Activated CD8-positive, alpha-beta memory T cell treated with anti-CD3 and anti-CD28 coated beads for 36 hours (primary cell): ENCODE measurements around the gene NTRK3. TPM values are rescaled to one million over a fixed set of nuclear protein-coding genes. Genes with fewer than 3 reads are reported as not detected.
"Not testable (repeated sequence)": the region's sequence is repeated elsewhere in the genome, so short reads cannot be mapped to it uniquely, and the experiment has no call there.

Source experiments
- CTCF ChIA-PET: fragments of 350-600 bp; sonication (Branson Sonifier 250); formaldehyde crosslinking; loops from one replicate; lab custom pipeline; 2021; ENCODE audit warnings: antibody characterized with exemption; lab: Charles Lee
- POLR2A ChIA-PET: fragments of 350-600 bp; sonication (Branson Sonifier 250); formaldehyde crosslinking; loops from one replicate; lab custom pipeline; 2021; ENCODE audit warnings: antibody characterized with exemption; lab: Charles Lee
- total RNA-seq, 2 experiments: library from RNA; stranded (reverse); gene quantifications; one replicate each; pipeline ENCODE4 v1.2.3, GENCODE V29; 2021

NTRK3 gene
- total RNA-seq, 2 experiments from 2014 or later, result not detected

DNA sequence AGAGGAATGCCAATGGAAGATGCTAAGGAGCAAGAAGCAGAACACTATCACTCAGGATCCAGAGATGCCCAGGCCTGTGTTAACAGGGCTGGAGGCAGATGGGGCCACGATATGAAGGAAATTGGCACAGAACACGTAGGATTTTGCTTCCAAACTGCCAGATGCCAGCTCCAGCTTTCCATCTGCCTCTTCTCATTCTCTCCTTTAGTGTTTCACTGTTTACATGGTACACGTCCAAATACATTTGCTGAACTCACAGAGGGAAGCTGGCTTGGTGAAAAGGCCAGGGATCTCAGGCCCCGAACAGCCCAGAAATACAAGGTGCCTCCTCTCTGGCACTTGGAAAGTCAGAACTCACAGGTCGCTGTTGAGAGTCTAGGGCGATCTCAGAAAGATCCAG lies 187.0 kb downstream of the NTRK3 start:
- ChIA-PET CTCF (no interaction called here), POLR2A (no interaction called here)

DNA sequence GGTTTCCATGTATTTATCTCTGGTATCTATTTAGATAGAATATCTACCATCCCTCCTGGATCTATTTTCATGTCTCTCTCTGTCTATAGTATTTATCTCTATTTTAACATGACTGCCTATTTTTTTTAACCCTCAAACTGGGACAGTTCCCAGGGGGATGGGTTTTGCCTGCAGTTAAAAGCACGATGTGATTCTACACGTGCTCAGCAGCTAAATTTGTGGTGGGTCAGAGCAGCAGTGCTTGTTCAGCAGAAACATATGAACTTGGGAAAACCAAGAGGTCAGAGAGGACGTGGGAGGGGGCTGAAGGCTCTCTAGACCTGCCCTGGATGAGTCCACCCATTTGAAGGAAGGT lies 189.2 kb downstream of the NTRK3 start:
- CTCF ChIA-PET, result no interaction called here
- POLR2A ChIA-PET, result no interaction called here

DNA sequence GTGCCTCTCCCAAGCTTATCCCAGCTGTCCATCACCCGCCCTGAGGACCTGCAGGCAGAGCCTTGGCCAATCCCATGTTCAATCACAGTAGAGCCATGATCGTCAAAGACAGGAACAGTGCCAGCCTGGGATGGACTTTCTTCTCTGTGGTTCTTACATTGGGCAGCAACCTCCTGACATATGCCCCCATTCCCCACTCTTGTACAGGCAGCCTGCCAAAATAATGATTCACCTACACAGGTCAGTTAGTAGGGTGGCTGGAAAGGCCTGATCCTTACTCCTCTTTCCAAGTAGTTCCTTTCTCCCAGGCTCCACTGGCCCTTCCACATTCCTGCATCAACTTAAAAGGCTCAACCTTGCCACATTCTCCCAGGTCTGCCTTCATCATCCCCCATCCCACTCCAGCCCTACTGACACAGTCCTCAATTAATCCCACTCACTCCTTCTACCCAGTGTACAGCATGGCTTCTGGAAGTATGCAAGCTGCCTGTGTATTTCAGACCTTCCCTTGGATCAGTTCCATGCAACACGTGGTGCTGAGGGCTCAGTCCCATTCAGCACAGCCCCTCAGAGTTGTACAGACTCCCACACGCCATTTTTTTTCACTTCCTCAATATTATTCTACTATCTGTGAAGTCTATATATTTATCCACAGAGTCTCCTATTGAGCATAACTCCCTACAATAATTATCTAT lies 189.8 kb downstream of the NTRK3 start:
- ChIA-PET CTCF (no interaction called here), POLR2A (no interaction called here)

DNA sequence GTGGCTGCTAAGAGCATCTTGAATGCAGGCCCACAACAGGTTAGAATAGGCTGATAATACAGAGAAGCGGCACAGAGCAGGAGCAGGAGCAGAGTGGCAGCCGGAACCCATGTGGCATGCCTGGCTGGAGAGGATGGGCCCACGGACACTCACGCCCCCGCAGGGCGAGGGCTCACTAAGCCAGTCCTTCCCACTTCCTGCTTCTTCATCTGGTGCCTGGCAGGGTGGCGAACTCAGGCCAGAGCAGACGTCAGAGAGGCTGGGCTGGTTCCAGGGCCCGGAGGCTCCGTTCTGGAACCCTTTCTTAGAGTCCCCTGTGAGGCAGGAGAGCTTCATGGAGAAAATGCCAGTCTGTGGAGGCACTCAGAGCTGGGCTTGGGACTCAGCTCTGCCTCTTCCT lies 195.1 kb downstream of the NTRK3 start:
- POLR2A ChIA-PET, result no interaction called here
- CTCF ChIA-PET, result no interaction called here

DNA sequence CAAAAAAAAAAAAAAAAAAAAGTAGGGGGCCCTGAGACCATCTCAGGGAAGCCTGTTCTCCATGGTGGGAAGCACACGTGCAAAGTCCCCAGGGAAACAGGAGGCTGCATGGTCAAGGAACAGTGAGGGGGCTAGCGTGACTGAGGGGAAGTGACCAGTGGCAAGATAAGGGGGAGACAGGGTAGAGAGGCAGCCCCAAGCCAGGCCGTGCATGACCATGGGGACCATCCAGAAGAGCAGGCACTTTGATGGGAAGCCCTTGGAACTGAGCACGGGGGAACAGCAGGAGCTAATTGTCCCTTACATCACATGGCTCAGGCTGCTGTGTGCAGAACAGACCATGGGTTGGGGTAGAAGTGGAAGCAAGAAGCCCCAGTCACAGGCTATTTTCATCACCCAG lies 196.2 kb downstream of the NTRK3 start:
- CTCF ChIA-PET, result no interaction called here

DNA sequence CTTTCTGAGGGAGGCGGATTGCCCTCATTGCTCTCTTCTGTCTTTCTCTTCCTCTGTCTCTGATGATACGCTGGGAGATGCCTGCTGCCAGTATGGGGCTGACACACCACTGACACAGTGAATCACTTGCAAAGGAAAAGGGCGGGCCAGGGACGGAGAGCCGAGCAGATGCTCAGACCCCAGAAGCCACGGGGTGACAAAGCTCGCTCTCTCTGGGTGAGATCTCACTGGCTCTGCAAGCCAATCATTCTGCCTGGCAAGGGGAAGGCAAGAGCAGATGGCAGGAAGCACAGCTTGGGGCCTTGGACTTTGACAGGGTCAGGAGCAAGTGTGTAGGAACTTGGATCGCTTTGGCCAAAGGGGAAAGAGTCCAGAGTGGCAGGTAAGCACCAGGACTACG lies 198.7 kb downstream of the NTRK3 start:
- CTCF ChIA-PET, result no interaction called here

More for the DNA sequence above, 196.2 kb downstream of the NTRK3 start:
- POLR2A ChIA-PET, result no interaction called here

DNA sequence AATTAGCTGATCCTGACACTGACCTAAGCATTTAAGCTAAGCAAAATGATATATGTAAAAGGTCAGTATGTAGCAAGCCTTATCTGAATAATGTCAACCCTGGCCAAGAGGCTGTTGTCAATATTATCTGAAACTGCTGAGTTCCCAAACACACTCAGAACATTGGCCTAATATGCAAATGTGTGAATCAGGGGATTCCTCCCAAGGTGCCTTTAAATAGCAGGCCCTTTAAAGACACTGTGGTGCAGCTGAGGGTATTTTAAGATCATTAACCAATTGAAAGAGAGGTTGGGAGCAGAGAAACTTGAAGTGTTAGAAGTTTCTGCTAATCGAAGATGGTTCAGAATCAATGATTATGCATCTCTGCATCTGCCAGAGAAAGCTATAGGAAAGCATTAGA lies 207.0 kb downstream of the NTRK3 start:
- POLR2A ChIA-PET, result no interaction called here
- CTCF ChIA-PET, result no interaction called here

More for the DNA sequence above, 198.7 kb downstream of the NTRK3 start:
- POLR2A ChIA-PET, result no interaction called here

DNA sequence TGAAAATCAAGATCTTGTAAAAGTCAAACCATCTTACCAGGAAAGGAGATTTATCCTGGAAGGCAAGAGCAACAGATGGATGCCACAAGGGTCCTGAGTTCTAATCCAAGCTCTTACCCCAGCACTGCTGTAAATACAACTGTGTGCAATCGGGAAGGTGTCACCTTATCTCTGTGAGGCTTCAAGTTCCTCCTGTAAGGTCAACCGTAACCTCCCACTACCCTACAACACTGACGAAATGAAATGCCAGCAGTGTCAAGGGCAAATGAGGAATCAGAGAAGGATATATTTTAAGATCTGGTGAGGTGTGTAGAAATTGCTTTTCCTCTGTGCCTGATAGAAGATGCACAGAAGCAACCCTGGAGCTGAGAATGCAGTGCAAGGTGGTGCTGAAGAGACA lies 207.8 kb downstream of the NTRK3 start:
- POLR2A ChIA-PET, result no interaction called here
- CTCF ChIA-PET, result no interaction called here

DNA sequence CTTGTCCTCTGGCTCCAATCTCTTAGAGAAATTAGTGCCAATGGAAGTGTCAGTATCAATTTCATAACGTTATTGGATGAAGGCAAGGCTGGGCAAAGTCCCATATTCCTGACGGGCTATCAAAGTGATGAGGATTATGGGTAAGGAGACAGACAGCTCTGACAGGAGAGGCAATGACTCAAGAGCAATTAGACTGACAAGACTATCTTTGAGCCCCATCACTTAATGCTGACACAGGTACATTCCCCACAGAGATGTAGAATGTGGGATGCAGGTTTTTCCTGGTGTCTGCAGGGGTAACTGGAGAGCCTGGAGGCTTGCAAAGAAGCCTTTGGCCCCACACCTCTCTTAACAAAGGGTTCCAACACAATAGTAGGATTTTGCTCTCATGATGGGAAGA lies 208.3 kb downstream of the NTRK3 start:
- POLR2A ChIA-PET, result no interaction called here

DNA sequence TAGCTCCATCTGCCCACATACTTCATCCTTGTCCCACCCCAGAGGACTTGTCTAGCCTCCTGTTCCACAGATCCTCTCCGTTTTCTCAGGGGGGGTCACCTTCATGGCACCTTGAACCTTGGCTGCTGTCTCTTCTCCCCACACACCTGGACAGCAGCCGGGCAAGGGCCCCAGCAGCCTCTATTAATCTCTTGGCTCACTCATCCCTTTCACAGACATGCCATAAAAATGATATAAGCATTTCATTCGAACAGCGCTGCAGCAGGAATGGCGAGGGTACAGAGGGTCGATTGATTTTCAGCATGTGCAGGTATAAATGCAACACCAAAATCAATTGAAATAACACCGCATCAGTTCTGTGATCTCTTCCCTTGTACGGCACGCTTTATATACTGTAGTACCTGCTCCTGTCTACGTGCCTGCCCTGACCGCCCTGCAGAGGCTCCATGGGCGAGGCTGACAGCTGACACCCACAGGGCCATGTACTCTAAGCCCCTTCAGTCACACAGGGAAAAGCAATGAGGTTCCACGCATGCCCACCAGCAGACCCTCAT lies 209.9 kb downstream of the NTRK3 start:
- CTCF ChIA-PET, result no interaction called here
- POLR2A ChIA-PET, result no interaction called here

More for the DNA sequence above, 208.3 kb downstream of the NTRK3 start:
- CTCF ChIA-PET, result no interaction called here

DNA sequence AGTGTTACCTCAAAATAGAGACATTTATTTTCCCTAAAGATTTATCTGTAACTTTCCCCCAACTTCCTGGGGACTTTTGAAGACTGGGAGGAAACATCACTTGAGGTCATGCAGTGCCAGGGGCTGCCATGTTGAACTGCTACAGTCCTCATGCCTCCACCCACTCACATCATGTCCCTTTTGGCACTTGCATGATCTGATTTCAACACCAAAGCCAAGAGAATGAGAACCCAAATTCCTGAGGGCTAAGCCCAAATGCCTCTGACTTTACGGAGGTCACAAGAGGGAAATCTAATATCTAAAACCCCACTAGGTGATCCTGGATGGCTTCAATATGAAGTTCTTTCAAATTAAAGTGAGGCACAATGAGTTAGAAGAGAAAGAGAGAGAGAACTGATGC lies 213.1 kb downstream of the NTRK3 start:
- POLR2A ChIA-PET, result no interaction called here

DNA sequence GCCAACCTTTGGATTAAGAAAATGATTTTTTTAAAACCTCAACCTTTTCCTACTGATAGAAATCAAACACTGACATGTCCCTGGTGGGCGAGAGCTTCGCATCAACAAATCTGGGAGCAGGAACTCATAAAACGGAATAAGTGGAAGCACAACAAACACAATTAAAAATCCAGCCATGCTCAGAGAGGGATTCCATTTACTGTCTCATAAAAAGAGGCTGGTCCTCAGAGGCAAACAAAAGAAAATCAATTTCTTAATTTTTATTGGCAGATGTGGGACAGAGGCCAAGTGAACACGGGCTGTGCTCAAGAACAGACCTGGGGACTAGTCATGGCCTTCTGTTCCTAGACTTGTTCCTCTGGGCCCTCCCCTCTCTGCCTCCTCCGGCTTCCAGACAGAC lies 214.5 kb downstream of the NTRK3 start:
- ChIA-PET CTCF (no interaction called here), POLR2A (no interaction called here)

More for the DNA sequence above, 213.1 kb downstream of the NTRK3 start:
- CTCF ChIA-PET, result no interaction called here

DNA sequence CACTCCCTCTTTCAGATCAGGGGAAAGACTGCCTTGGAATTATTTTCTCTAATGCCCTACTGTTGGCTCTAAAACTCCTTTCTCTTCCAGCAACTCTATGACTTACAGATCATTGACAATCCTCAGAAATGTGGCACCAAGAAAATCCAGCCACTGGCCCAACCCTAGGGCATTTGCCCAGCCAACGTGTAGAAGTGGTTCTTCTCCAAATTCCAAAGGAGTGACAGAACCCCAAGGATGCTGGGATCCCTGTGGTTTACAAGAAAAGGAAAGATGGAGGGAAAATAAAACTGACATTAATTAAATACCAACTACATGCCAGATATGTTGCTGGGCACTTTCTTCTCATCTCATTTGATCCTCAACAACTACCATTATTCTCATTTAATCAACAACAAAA lies 216.0 kb downstream of the NTRK3 start:
- ChIA-PET POLR2A (no interaction called here), CTCF (no interaction called here)

DNA sequence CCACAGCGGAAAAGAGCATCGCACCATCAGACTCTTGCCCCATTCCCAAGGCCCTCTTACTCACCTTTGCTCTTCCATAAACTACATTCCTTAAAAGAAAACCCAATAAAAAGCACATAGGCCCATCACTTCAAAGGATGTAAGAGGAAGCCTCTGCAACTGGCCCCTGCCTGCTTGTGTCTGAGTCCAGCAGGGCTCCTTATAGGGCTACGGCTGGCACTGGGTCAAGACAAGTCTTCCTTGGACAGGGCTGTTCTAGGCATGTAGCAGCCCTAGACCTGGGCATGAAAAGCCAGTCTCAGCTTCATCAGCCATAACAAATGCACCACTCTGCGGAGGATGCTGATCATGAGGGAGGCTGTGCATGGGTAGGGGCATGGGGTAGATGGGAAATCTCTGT lies 218.3 kb downstream of the NTRK3 start:
- POLR2A ChIA-PET, result no interaction called here
- CTCF ChIA-PET, result no interaction called here

DNA sequence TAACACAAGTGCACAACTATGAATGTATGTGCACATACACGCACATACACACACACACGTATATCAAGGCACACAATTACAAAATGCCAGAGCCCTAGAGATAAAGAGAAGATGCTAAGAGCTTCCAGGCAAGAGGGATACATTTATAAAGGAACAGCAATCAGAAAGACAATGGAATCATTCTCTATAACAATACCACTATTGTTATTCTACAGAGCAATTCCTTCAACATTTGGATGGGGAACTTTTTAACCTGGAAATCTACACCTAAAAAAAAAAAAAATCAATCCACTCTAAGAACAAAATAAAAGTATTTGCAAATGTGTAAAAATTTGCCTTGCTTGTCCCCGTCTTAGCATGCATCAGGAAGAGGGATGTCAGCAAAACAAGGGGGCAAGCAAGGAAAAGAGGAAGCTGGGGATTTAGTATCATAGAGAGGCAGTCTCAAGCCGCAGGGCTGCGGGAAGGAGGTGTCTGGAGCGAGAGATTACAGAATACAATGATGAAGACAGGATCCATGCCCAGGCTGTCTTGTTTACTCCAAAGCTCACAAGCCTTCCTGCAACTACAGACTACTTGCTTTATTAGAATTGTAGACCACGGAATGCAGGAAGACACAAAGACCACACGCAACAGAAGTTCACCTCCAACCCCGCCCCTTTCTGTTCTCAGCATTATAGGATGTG lies 220.2 kb downstream of the NTRK3 start:
- ChIA-PET POLR2A (no interaction called here), CTCF (no interaction called here)

DNA sequence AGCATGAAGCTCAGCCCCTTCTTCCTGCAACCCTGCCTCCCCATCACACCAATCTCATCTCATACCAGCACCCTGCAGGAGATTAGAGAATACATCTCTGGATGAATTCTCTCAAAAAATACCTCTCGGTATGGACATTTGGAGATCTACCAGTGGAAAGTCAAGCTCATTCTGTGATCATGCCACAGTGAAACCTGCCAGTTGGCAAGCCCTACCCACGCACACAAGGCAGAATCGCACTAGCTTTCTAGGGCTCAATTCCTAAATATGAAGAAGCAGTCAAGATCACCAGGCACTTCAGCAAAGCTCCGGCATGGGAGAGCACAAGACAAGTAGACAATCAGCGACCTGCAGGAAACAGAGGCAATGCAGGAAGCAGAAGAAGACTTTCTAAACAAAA lies 221.2 kb downstream of the NTRK3 start:
- POLR2A ChIA-PET, result no interaction called here

DNA sequence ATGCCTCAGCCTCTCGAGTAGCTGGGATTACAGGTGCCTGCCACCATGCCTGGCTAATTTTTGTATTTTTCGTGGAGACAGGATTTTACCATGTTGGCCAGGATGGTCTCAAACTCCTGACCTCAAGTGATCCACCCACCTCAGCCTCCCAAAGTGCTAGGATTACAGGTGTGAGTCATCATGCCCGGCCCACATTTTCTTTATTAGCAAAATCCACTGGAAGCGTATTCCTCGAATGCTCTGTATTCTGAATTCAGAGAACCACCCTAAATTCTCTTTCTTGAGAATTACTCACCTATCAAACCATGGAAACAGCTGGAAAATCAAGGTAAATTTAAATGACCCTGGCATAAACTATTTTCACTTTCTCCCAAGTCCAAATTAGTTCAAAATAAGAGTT lies 223.1 kb downstream of the NTRK3 start:
- POLR2A ChIA-PET, CTCF ChIA-PET: not testable (repeated sequence)

More for the DNA sequence above, 221.2 kb downstream of the NTRK3 start:
- CTCF ChIA-PET, result no interaction called here

DNA sequence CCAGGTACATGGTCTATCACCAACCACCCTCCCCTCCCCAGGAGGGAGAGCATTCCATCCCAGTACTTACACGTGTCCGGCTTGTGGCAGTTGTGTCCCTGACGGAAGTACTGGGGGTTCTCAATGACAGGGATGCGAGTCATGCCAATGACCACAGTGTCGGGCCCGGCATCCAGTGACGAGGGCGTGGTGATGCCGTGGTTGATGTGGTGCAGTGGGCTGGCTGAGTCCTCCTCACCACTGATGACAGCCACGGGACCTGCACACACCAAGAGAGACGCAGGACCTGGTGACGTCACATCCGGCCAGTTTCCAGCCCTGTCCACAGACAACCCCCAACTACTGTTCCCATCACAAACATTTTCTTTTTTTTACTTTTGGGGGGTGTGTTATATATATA lies 223.8 kb downstream of the NTRK3 start:
- POLR2A ChIA-PET, result no interaction called here
- CTCF ChIA-PET, result no interaction called here

DNA sequence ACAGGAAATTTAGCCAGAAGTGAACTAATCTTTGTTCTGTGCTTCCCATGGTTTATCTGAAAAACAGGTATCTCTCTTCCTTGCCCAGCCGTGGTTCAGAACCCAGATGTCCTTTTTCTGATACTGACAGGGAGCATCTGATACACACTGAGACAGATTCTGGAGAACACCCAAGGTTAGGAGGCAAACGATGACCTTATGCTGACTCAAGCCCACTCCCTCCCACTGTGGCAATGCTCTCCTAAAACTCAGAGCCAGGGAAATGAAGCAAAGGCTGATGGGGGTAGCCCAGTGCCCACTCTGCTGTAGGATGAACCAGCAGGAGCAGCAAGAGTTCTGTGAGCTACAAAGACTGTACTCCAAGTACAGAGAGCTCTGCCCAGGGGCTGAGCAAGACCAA lies 225.1 kb downstream of the NTRK3 start:
- CTCF ChIA-PET, result no interaction called here

DNA sequence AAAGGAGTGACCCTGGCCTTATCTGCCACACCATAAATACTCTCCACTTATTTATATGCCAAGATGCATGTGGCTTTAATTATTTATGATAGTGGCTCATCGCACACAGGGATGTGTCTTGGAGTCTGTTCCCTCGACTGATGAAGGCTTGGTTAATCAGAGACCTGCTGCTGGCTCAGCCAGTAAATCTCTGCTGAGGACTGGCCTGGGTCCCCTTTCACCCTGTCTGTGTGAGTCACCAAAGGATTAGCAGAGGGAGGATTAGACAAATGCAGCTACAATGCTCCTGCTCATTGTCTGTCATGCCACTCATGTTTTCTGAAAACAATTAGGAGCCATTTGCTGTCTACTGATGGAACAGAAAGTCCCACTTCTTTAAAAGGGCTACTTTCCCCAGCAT lies 226.8 kb downstream of the NTRK3 start:
- ChIA-PET POLR2A (no interaction called here), CTCF (no interaction called here)

More for the DNA sequence above, 225.1 kb downstream of the NTRK3 start:
- POLR2A ChIA-PET, result no interaction called here

DNA sequence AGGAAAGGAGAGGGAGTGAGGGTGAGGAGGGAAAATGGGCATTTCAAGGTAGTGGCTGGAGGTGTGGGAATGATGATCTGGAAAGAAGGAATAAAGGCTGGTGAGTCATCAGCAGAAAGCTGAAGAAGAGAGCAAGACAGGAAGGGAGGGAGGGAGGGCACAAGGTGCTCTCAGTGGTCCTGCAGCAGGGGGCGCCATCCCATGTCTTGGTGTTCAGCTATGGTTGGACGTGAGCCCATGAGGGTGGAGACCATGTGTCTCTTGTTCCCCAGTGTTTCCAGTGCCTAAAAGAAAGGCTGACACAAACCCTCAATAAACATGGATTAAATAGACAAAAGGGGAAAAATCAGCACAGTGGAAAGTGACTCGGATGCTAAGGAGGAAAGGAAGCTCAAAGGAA lies 228.5 kb downstream of the NTRK3 start:
- CTCF ChIA-PET, result no interaction called here
- POLR2A ChIA-PET, result no interaction called here
